ENCODE data around the gene SH3BP5.

The SH3BP5 gene

GRCh38 chr3:15323063-15323462 is 9.3 kb downstream of the SH3BP5 start:
- H3K27ac Mint-ChIP-seq, result no peak overlapping the region
- no peaks in the 10 kb centered on the region for H3K9me3 Mint-ChIP-seq
- peaks cover 71% of the 10 kb centered on the region for H3K4me1 Mint-ChIP-seq (ENCODE audit: low read depth)
- DNase-seq, result no peak
- no peak overlapping the region for H3K4me3 Mint-ChIP-seq
- no peaks in the 10 kb centered on the region for H3K27me3 Mint-ChIP-seq
- peaks cover 10% of the 10 kb centered on the region for H3K36me3 Mint-ChIP-seq (ENCODE audit: low read depth)

- Mint-ChIP-seq H3K36me3 (ENCODE audit: low read depth) (no peaks in the 10 kb centered on the region), H3K27me3 (no peaks in the 10 kb centered on the region), H3K4me3 (no peak overlapping the region), H3K27ac (peak overlapping the region; percentile 24), H3K9me3 (no peaks in the 10 kb centered on the region), H3K4me1 (ENCODE audit: low read depth) (peaks cover 73% of the 10 kb centered on the region)
- no peak for DNase-seq
These were observed 11.0 kb downstream of the SH3BP5 start for GRCh38 chr3:15321349-15321748.

- Mint-ChIP-seq H3K27ac (peak overlapping the region; percentile 40), H3K4me3 (no peak overlapping the region), H3K4me1 (ENCODE audit: low read depth) (peaks cover 74% of the 10 kb centered on the region), H3K36me3 (ENCODE audit: low read depth) (no peaks in the 10 kb centered on the region), H3K27me3 (no peaks in the 10 kb centered on the region), H3K9me3 (no peaks in the 10 kb centered on the region)
- DNase-seq, result no peak
These were observed 12.8 kb downstream of the SH3BP5 start for GRCh38 chr3:15319575-15319974.

GRCh38 chr3:15319136-15319535 is 13.2 kb downstream of the SH3BP5 start:
- H3K4me1 Mint-ChIP-seq (ENCODE audit: low read depth), result peaks cover 76% of the 10 kb centered on the region
- no peak overlapping the region for H3K4me3 Mint-ChIP-seq

GRCh38 chr3:15318661-15319060 is 13.7 kb downstream of the SH3BP5 start:
- Mint-ChIP-seq H3K27me3 (no peaks in the 10 kb centered on the region), H3K4me1 (ENCODE audit: low read depth) (peaks cover 78% of the 10 kb centered on the region), H3K36me3 (ENCODE audit: low read depth) (no peaks in the 10 kb centered on the region), H3K27ac (no peak overlapping the region), H3K9me3 (no peaks in the 10 kb centered on the region), H3K4me3 (no peak overlapping the region)
- DNase-seq, result no peak

More at GRCh38 chr3:15319136-15319535, 13.2 kb downstream of the SH3BP5 start:
- H3K36me3 Mint-ChIP-seq (ENCODE audit: low read depth), result no peaks in the 10 kb centered on the region
- no peaks in the 10 kb centered on the region for H3K9me3 Mint-ChIP-seq
- H3K27ac Mint-ChIP-seq, result no peak overlapping the region
- H3K27me3 Mint-ChIP-seq, result no peaks in the 10 kb centered on the region
- DNase-seq, result no peak

- peak overlapping the region; percentile 66 for H3K27ac Mint-ChIP-seq
- peaks cover 84% of the 10 kb centered on the region for H3K4me1 Mint-ChIP-seq (ENCODE audit: low read depth)
- no peaks in the 10 kb centered on the region for H3K9me3 Mint-ChIP-seq
- DNase-seq, result no peak
- peaks cover 2% of the 10 kb centered on the region for H3K36me3 Mint-ChIP-seq (ENCODE audit: low read depth)
- H3K27me3 Mint-ChIP-seq, result no peaks in the 10 kb centered on the region
- H3K4me3 Mint-ChIP-seq, result no peak overlapping the region
These were observed 15.4 kb downstream of the SH3BP5 start for GRCh38 chr3:15316998-15317435.

GRCh38 chr3:15315003-15315402 is 17.4 kb downstream of the SH3BP5 start:
- H3K27ac Mint-ChIP-seq, result peak overlapping the region; percentile 66
- peaks cover 2% of the 10 kb centered on the region for H3K36me3 Mint-ChIP-seq (ENCODE audit: low read depth)
- H3K4me3 Mint-ChIP-seq, result no peak overlapping the region
- H3K27me3 Mint-ChIP-seq, result no peaks in the 10 kb centered on the region
- no peaks in the 10 kb centered on the region for H3K9me3 Mint-ChIP-seq
- DNase-seq, result no peak
- H3K4me1 Mint-ChIP-seq (ENCODE audit: low read depth), result peaks cover 87% of the 10 kb centered on the region

GRCh38 chr3:15314276-15314675 is 18.1 kb downstream of the SH3BP5 start:
- no peak for DNase-seq
- Mint-ChIP-seq H3K27me3 (no peaks in the 10 kb centered on the region), H3K27ac (peak overlapping the region; percentile 40), H3K4me1 (ENCODE audit: low read depth) (peaks cover 87% of the 10 kb centered on the region), H3K36me3 (ENCODE audit: low read depth) (peaks cover 2% of the 10 kb centered on the region), H3K4me3 (no peak overlapping the region), H3K9me3 (no peaks in the 10 kb centered on the region)

GRCh38 chr3:15313461-15313860 is 18.9 kb downstream of the SH3BP5 start:
- Mint-ChIP-seq H3K36me3 (ENCODE audit: low read depth) (peaks cover 2% of the 10 kb centered on the region), H3K4me3 (no peak overlapping the region), H3K4me1 (ENCODE audit: low read depth) (peaks cover 87% of the 10 kb centered on the region), H3K9me3 (no peaks in the 10 kb centered on the region), H3K27ac (peak overlapping the region; percentile 29), H3K27me3 (no peaks in the 10 kb centered on the region)
- DNase-seq, result no peak

GRCh38 chr3:15312550-15312949 is 19.8 kb downstream of the SH3BP5 start:
- Mint-ChIP-seq H3K36me3 (ENCODE audit: low read depth) (peaks cover 2% of the 10 kb centered on the region), H3K9me3 (no peaks in the 10 kb centered on the region), H3K27ac (no peak overlapping the region), H3K4me3 (no peak overlapping the region), H3K27me3 (no peaks in the 10 kb centered on the region), H3K4me1 (ENCODE audit: low read depth) (peaks cover 86% of the 10 kb centered on the region)
- no peak for DNase-seq

GRCh38 chr3:15310491-15311370 is 21.7 kb downstream of the SH3BP5 start:
- Mint-ChIP-seq H3K9me3 (no peaks in the 10 kb centered on the region), H3K36me3 (ENCODE audit: low read depth) (peaks cover 2% of the 10 kb centered on the region), H3K27ac (peak overlapping the region; percentile 97), H3K4me1 (ENCODE audit: low read depth) (peaks cover 71% of the 10 kb centered on the region), H3K27me3 (no peaks in the 10 kb centered on the region), H3K4me3 (peak overlapping the region; percentile 58)
- peak; percentile 55 for DNase-seq

GRCh38 chr3:15309662-15310335 is 22.6 kb downstream of the SH3BP5 start:
- peaks cover 68% of the 10 kb centered on the region for H3K4me1 Mint-ChIP-seq (ENCODE audit: low read depth)
- no peaks in the 10 kb centered on the region for H3K9me3 Mint-ChIP-seq
- peak overlapping the region; percentile 97 for H3K27ac Mint-ChIP-seq
- DNase-seq, result peak; percentile 38
- H3K4me3 Mint-ChIP-seq, result peak overlapping the region; percentile 58
- peaks cover 2% of the 10 kb centered on the region for H3K36me3 Mint-ChIP-seq (ENCODE audit: low read depth)
- H3K27me3 Mint-ChIP-seq, result no peaks in the 10 kb centered on the region

- Mint-ChIP-seq H3K27ac (no peak overlapping the region), H3K27me3 (no peaks in the 10 kb centered on the region), H3K36me3 (ENCODE audit: low read depth) (peaks cover 19% of the 10 kb centered on the region), H3K9me3 (no peaks in the 10 kb centered on the region), H3K4me3 (no peak overlapping the region), H3K4me1 (ENCODE audit: low read depth) (peaks cover 58% of the 10 kb centered on the region)
- DNase-seq, result no peak
These were observed 24.8 kb downstream of the SH3BP5 start for GRCh38 chr3:15307580-15307979.

- H3K4me1 Mint-ChIP-seq (ENCODE audit: low read depth), result peaks cover 57% of the 10 kb centered on the region
These were observed 25.4 kb downstream of the SH3BP5 start for GRCh38 chr3:15306979-15307359.

GRCh38 chr3:15305359-15305844 is 27.0 kb downstream of the SH3BP5 start:
- DNase-seq, result no peak
- no peak overlapping the region for H3K4me3 Mint-ChIP-seq

More at GRCh38 chr3:15306979-15307359, 25.4 kb downstream of the SH3BP5 start:
- no peak for DNase-seq
- H3K9me3 Mint-ChIP-seq, result no peaks in the 10 kb centered on the region
- peaks cover 23% of the 10 kb centered on the region for H3K36me3 Mint-ChIP-seq (ENCODE audit: low read depth)
- no peak overlapping the region for H3K4me3 Mint-ChIP-seq
- H3K27me3 Mint-ChIP-seq, result no peaks in the 10 kb centered on the region
- H3K27ac Mint-ChIP-seq, result no peak overlapping the region

More at GRCh38 chr3:15305359-15305844, 27.0 kb downstream of the SH3BP5 start:
- Mint-ChIP-seq H3K36me3 (ENCODE audit: low read depth) (peaks cover 38% of the 10 kb centered on the region), H3K27ac (no peak overlapping the region), H3K4me1 (ENCODE audit: low read depth) (peaks cover 53% of the 10 kb centered on the region), H3K27me3 (no peaks in the 10 kb centered on the region), H3K9me3 (no peaks in the 10 kb centered on the region)

Data from activated T-cell treated with anti-CD3 and anti-CD28 coated beads, Interleukin-2, amount 50 U/mL, for 24 hours (primary cell).